ENCODE results near the gene MDM2.
"Not testable (repeated sequence)": the region's sequence is repeated elsewhere in the genome, so short reads cannot be mapped to it uniquely, and the experiment has no call there.

Gene MDM2

GRCh38 chr12:68854554-68854953 is 46.6 kb downstream of the MDM2 start:
- no peak for DNase-seq

- no peak for DNase-seq
Observed at GRCh38 chr12:68855111-68855510, 47.1 kb downstream of the MDM2 start.

- DNase-seq, result no peak
Observed at GRCh38 chr12:68855771-68856170, 47.8 kb downstream of the MDM2 start.

DNA sequence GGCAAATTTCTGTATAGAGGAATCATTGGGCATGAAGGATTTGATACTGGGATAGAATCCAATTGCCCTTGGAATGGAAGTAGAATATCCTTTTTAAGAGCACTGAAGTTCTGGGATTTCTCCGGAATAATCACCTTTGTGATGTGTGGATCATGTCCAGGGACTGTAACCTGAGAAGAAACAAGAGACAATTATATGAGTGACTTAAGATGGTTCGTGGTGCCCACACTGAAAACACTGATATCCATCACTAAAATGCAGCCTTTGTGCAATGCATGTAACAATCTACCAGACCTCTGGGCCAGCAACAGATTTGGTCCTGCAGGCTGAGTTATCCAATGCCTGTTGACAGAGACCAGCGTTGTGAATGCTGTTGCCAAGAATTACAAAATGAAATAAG is 48.5 kb downstream of the MDM2 start:
- no peak for DNase-seq

GRCh38 chr12:68861890-68862289 is 53.9 kb downstream of the MDM2 start:
- no peak for DNase-seq

- DNase-seq, result no peak
Observed at GRCh38 chr12:68863109-68863770, 55.3 kb downstream of the MDM2 start.

DNA sequence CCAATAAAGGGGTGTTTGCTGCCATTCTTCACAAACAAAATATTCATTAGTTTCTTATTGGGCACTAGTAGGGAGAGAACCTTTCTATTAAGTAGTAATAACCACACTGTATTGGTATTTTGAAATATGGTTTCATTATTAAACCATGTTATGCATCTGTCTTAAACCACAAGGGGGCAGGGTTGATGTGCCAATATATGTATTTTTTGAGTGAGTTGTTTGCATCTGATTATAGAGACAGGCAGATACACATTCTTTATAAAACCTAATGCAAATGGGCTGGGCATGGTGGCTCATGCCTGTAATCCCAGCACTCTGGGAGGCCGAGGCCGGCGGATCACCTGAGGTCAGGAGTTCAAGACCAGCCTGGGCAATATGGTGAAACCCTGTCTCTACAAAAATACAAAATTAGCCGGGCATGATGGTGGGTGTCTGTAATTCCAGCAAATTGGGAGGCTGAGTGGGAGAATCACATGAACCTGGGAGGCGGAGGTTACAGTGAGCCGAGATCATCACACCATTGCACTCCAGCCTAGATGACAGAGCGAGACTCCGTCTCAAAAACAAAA is 56.0 kb downstream of the MDM2 start:
- not testable (repeated sequence) for DNase-seq

- DNase-seq, result no peak
Observed at GRCh38 chr12:68864604-68865003, 56.6 kb downstream of the MDM2 start.

- no peak for DNase-seq
Observed at GRCh38 chr12:68865399-68866164, 57.6 kb downstream of the MDM2 start.

DNA sequence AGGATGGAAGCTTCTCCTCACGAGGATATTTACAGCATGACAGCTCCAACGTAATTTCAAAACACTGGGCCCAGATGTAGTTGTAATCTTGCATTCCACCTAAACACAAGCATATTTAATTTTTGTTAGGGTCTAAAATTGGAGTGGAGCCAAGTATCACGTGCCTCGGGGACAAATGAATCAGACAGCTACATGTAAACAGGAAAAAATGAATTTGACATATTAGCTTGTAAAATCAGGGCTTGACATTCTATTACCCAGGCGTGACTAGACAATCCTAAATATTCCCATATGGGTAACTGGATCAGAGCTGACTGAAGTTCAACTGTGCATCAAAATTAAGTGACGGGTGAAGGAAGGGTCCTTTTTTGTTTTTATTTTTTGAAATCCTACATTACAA is 59.0 kb downstream of the MDM2 start:
- no peak for DNase-seq

DNA sequence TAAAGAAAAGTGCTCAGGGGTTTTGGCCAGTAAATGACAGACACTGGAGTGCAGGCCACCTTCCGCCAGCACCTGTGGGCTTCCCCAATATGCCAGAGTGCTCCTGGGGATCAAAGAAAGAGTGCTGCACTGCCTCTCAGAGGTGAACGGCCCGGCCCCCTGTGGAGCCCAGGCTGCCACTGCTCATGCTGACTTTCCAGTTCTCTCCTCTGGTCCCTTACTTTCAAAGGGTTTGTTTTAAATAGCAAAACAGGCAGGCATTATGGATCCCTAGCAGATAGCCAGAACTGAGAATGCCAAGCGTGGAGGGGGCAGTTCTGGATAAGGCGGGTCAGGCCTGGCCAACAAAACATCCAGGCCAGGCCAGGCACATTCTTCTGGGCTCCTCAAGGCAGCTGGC is 59.6 kb downstream of the MDM2 start:
- DNase-seq, result no peak

DNA sequence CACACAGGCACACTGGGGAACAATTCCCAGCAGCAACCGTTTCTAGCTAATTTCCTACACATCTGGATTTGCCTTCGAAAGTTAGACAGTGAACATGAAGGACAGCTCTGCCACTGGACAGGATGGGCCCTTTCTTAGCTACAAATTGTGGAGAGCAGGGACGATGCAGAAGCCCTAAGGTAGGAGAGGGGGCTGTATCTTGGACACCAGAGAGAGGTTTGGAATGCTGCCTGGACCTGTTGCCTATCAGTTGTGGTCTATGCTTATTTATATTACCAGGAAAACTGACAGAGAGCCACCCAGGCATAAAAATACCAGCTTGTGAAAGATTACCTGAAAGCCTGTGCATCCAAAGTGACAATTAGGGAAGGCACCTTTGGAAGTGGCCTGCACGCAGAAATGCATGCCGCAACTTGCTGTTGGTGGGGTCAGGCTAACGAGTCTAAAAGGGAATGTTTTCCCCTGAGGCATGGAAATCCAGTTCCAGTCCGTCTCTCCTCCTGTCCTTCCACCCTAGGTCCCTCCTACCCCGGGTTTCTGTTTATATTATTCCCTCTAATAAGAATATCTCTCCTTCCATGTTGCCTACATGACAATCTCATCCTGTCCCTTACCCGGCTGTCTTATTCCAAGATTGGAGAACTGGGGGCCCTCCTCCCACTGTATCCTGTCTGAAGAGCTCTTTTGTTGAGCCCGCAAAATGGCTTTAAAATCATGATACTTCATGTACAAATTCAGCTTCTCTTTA is 60.2 kb downstream of the MDM2 start:
- no peak for DNase-seq

- DNase-seq, result no peak
Observed at GRCh38 chr12:68870011-68870410, 62.0 kb downstream of the MDM2 start.

DNA sequence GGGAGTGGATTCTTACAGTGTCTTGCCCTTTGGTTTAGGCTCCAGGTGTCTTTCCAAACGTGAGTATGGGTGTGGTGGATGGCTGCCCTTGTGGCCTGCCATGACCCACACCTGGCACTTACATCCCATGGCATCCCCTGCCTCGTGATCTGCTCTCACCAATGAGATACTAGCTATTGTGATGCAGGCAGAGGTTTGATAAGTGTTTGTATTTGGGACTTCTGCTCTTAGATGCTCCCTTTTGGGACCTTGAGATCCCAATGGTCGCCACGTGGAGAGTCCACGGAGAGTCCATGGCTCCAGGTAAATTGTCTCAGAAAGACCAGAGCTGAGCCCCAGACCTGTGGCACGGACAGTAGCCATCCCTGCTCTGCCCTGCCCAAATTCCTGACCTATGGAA is 62.5 kb downstream of the MDM2 start:
- DNase-seq, result no peak

- no peak for DNase-seq
Observed at GRCh38 chr12:68871396-68871795, 63.4 kb downstream of the MDM2 start.

- no peak for DNase-seq
Observed at GRCh38 chr12:68871921-68872320, 63.9 kb downstream of the MDM2 start.

DNA sequence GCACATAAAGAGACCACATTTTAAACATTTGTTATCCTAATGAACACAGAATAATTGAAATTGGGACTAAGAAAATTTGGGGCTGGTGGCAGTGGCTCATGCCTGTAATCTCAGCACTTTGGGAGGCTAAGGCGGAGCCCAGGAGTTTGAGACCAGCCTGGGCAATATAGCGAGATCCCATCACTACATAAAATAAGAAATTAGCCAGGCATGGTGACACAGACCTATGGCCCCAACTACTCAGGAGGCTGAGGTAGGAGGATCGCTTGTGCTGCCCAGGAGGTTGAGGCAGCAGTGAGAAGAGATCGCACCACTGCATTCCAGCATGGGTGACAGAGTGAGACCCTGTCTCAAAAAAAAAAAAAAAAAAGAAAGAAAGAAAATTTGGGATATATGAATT is 65.3 kb downstream of the MDM2 start:
- no peak for DNase-seq

DNA sequence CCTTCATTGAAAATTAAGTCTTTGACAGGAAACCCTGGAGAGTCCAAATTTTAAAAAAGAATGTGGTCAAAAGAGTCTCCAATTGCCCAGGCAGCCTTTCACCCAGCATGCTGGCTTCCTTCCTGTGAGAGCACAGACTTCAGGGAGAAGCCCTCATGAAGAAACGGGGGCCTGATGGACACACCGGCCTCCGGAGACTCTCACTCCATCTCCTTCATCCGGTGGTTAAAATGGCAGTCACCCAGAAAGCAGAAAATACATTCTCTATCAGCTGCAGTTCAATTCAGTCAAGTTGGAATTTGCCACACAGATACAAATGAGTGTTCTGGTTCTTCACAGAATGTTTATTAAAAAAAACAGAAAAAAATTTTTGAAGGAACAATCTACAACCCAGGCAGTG is 68.5 kb downstream of the MDM2 start:
- DNase-seq, result no peak

DNA sequence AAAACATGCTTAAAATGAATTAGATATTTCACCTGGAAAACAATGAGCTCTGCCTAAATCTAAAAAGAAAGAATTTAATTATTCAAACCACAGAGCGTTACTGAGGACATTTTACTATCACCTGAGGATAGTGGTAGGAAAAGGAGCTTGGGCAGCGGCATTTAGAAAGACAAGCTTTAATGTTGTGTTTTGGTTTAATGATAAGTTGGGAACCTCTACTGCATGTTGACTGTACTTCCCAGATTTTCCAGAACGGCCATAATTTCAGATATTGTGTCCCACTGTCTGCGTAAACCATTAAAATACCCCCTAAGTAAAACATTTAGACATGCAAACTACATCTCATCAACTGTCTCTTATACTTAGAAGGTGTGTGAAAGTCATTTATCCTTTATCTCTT is 69.6 kb downstream of the MDM2 start:
- no peak for DNase-seq

DNA sequence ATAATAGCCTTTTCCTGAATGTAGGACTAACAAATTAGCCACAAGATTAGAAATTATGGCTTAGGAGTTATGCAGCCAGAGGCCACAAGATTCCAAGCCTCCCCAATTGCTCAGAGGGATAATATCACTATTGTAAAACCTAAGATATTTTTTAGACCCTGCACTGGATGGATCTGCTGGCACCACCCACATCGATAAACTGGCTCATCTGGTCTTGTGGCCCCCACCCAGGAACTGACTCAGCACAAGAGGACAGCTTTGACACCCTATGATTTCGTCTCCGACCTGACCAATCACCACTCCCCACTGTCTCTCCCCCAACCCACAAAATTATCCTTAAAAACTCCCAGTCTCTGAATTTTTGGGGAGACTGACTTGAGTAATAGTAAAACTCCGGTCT is 70.3 kb downstream of the MDM2 start:
- DNase-seq, result no peak

GRCh38 chr12:68878846-68879245 is 70.9 kb downstream of the MDM2 start:
- DNase-seq, result no peak

DNA sequence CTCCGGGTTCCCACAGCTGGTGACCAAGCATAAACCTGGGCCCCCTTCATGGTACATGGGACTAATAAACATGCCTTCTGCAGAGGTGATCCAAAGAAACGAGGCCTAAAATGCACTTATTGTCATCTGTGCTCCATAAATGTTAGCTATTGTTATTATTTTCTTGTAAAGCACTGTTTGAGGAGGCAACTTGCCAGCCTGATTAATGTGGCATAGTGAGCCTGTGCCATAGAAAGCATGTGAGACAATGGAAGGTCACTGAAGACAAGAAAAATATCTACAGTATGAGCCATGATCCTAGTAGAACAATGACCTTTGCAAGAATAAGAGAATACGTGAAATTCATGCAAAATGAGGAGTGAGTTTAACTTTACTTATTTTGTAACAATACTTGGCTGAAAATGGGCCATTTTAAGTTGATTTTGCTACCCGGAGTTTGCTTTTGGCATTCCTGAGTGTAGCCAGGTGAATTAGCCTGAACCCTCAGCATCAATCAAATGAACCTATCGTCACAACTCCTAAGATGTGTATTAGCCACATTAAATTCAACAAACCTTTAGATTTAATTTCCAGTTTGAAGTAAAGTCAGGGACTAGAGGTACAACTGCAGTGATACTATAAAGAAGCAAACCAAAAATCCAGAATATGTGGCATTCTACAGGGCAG is 72.8 kb downstream of the MDM2 start:
- DNase-seq, result no peak
